Activated T-helper 2 cell treated with anti-CD3 and anti-CD28 coated beads, Interferon-gamma antibody, Interleukin-2, Interleukin-4, amounts not matched to agents 10 μg/mL and 5 μg/mL and 100 μg/mL, durations not matched to agents 14 hours and 24 hours and 36 hours (primary cell): Measurements from ENCODE around the gene SNED1. TPM values are rescaled to one million over a fixed set of nuclear protein-coding genes. Genes with fewer than 3 reads are reported as not detected.
"Not testable (repeated sequence)": the region's sequence is repeated elsewhere in the genome, so short reads cannot be mapped to it uniquely, and the experiment has no call there.

Experiments
- DNase-seq: peaks from one replicate; pipeline ENCODE4 v3.0.0; 2021; ENCODE audit warnings: low spot score
- H3K27ac Mint-ChIP-seq: one replicate; pipeline ENCODE4 v1.8.0; 2021; ENCODE audit warnings: mixed read lengths
- H3K27me3 Mint-ChIP-seq: one replicate; pipeline ENCODE4 v1.8.0; 2021; ENCODE audit warnings: low read depth, mixed read lengths
- H3K36me3 Mint-ChIP-seq: one replicate; pipeline ENCODE4 v1.8.0; 2021; ENCODE audit warnings: low read depth, mixed read lengths
- H3K4me1 Mint-ChIP-seq: one replicate; pipeline ENCODE4 v1.8.0; 2021; ENCODE audit warnings: low read depth, mixed read lengths
- H3K4me3 Mint-ChIP-seq: one replicate; pipeline ENCODE4 v1.8.0; 2021; ENCODE audit warnings: low read depth, mild to moderate bottlenecking, moderate library complexity, mixed read lengths
- H3K9me3 Mint-ChIP-seq: one replicate; pipeline ENCODE4 v1.8.0; 2021; ENCODE audit warnings: mixed read lengths
- intact Hi-C: fragments of 100-400 bp; cut with micrococcal nuclease; formaldehyde crosslinking; loops from one replicate; pipeline ENCODE4 v1.15.1; 2023
- total RNA-seq: library from RNA; stranded (reverse); gene quantifications from 2 replicates; pipeline ENCODE4 v1.2.3, GENCODE V29; 2022

SNED1 gene
- total RNA-seq, 1 donor from 2014 or later, result 1.5 TPM

DNA sequence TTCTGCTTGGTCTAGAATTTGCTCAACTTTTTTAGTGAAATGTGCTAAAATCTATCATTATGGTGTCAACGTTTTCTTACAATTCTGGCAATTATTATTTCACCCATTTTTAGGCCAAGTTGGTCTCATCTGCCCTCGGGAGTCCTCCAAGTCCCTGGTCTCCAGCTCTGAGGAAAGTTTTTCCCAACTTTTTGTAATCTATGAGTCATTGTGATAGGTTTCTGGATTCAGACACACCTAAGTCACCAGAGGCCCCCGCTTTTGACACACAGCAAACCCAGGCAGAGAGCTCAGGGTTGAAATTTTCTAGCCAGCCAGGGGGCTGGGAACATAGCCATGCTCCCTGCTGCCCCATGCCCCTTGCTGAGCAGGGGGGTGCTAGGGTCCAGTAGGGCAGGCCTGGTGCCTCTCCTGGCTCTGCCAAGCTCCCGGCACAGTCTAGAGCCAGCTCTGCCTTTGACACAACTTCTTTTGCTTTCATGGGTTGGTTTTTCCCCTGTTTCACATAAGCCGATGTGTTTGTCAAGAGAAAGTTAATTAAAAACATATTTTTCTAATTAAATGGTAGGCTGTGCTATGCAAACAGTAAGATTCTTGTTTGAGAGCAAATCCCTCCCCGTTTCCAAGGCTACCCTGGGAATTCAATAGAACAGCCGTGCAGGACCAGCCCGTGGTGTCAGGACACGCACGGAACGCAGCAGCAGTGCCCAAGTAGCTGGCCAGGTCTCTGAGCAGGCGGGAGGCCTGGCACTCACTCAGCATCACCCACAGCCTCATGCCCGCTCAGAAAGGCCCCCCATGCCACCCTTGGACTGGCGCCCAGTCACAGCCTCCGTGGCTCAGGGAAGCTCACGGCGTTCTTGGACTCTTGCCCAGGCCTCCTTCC, 25.5 kb upstream of the SNED1 start:
- H3K4me1 Mint-ChIP-seq, result peaks cover 8% of the 10 kb centered on the region
- no peak for DNase-seq
- H3K27ac Mint-ChIP-seq, result no peak overlapping the region
- no peaks in the 10 kb centered on the region for H3K36me3 Mint-ChIP-seq
- intact Hi-C loops, result no loop called here
- peaks cover 9% of the 10 kb centered on the region for H3K27me3 Mint-ChIP-seq
- H3K4me3 Mint-ChIP-seq, result no peak overlapping the region
- no peaks in the 10 kb centered on the region for H3K9me3 Mint-ChIP-seq

DNA sequence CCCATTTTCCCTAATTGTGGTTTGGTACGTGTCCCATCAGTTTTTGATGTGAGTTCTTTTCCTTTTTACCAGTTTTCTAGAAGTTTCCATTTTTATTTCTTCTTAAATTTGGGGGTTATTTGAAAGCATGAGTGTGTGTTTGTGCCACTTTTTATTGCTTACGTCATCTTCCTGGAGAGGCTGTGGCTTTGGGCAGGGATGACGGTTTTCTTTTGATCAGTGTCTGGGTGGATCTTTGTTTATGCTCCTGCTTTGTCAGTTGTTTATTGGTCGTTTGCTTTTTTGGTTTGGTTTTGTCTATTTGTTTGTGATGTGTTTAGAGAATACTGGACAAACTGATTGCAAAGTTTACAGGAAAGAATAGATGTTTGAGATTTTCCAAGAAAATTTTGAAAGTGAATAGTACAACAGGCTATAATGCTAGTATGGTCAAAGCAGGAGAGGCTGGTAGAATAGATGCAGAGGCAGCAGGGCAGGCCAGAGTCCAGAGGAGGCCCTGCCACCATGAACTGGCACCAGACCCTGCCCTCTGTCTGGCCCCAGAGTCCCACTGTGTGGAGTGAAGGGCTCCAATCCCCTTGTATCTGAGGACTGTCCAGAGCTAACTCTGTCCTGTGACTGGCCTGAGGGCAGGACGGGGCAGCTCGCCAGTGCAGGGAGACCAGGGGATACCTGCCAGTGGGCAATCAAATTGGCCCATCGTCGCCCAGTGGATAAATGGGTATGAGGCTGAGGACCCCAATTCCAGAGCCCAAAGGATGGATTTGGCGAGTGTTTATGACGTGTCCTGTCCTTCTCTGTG, 23.4 kb upstream of the SNED1 start:
- no peak for DNase-seq
- Mint-ChIP-seq H3K4me1 (peaks cover 8% of the 10 kb centered on the region), H3K27me3 (peaks cover 9% of the 10 kb centered on the region), H3K27ac (no peak overlapping the region), H3K36me3 (no peaks in the 10 kb centered on the region), H3K4me3 (no peak overlapping the region), H3K9me3 (no peaks in the 10 kb centered on the region)
- intact Hi-C loops, result no loop called here

DNA sequence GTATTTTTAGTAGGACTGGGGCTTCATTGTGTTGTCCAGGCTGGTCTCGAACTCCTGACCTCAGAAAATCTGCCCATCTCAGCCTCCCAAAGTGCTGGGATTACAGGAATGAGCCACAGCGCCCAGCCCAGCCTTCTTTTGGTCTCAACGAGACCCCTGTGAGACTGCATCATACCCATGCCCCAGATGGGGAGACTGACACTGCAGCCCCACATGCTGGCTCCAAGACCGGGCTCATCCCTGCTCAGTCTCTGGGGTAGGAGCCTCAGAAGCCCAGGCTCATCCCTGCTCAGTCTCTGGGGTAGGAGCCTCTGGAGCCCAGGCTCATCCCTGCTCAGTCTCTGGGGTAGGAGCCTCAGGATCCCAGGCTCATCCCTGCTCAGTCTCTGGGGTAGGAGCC, 22.5 kb upstream of the SNED1 start:
- DNase-seq, H3K27ac Mint-ChIP-seq, H3K36me3 Mint-ChIP-seq, H3K4me1 Mint-ChIP-seq, H3K4me3 Mint-ChIP-seq, H3K9me3 Mint-ChIP-seq, intact Hi-C loops, H3K27me3 Mint-ChIP-seq: not testable (repeated sequence)

DNA sequence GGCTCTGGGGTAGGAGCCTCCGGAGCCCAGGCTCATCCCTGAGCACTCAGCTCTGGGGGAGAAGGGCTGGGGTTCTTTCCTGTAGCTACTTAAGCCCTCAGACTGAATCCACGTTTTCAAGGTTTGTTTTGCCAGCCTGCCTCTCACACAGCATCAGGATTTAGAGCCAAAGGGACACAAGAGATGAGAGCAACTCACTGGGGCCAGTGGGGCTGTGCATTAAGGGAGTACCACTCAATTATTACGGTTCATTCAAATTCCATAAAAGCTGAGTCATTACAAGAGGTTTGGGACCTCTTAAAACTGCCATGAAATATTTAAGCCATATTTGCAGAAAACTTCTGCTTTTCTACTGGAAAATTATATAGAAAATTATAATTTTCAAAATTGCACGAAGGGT, 17.1 kb upstream of the SNED1 start:
- no peak overlapping the region for H3K4me3 Mint-ChIP-seq
- intact Hi-C loops, result no loop called here

DNA sequence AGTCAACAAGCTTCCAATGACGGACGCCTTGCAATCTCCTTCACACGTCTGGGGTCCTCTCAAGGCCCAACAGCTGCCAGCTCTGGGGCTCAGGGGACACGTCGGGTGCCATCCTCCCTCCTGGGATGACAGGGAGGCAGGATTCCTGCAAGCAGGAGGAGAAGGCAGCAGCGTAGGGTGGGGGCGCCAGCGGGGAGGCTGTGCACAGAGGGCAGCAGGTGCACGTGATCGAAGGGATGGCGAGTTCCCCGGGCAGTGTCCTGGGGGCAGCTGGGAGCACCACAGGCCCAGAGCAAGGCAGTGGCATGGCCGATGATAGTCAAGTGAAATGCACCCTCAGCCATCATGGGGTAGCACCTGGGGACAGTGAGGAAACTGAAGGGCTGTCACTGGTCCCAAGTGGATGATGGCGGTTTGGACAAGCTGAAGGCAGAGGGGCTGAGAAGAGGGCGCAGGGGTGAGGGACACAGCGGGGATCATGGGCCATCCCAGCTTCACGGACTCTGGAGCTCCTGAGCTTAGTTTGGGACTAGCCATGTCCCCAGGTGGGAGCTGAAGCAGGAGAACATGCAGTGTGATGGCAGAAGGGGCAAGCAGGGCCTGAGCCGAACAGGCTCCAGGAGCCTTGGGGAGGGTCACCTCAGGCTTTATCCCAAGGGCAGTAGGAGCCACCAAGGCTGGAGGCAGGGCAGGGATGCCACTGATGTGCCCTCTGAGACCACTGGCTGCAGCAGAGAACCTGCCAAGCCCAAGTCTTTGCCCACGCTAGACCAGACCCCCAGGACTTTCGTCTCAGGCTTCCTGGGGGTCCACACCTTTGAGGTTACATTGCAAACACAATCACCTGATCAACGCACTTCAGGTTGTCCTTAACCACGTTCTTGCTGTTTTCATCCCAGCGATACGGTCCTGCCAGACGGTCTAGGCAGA, 16.3 kb upstream of the SNED1 start:
- H3K9me3 Mint-ChIP-seq, result no peaks in the 10 kb centered on the region
- no peaks in the 10 kb centered on the region for H3K4me1 Mint-ChIP-seq
- no peak overlapping the region for H3K4me3 Mint-ChIP-seq
- H3K36me3 Mint-ChIP-seq, result no peaks in the 10 kb centered on the region
- peaks cover 1% of the 10 kb centered on the region for H3K27me3 Mint-ChIP-seq
- intact Hi-C loops, result no loop called here
- no peak overlapping the region for H3K27ac Mint-ChIP-seq
- DNase-seq, result no peak

More for the DNA sequence above, 17.1 kb upstream of the SNED1 start:
- no peaks in the 10 kb centered on the region for H3K9me3 Mint-ChIP-seq
- peaks cover 1% of the 10 kb centered on the region for H3K27me3 Mint-ChIP-seq
- no peaks in the 10 kb centered on the region for H3K4me1 Mint-ChIP-seq
- no peak overlapping the region for H3K27ac Mint-ChIP-seq
- H3K36me3 Mint-ChIP-seq, result no peaks in the 10 kb centered on the region
- no peak for DNase-seq

DNA sequence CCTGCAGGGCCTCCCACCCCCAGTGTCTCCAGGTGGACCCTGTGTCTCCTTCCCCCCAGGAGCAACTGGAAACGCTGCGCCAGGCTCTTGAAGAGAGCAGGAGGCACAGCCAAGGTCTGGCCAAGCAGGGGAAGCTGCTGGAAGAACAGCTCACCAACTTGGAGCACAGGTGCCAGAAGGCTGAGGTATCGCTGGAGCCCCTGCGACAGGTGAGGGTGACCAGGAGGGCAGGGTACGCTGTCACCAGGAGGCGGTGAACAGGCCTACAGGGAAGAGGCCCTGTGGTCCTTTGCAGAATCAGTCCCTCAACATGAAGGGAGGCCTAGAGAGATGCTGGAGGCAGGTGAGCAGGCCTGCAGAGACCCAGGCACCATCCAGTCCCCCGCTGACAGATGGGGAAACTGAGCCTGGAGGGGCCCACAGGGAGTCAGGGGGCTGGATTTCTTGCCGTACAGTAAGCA, 15.6 kb upstream of the SNED1 start:
- peaks cover 1% of the 10 kb centered on the region for H3K27me3 Mint-ChIP-seq
- no peaks in the 10 kb centered on the region for H3K4me1 Mint-ChIP-seq
- no peaks in the 10 kb centered on the region for H3K9me3 Mint-ChIP-seq
- no peaks in the 10 kb centered on the region for H3K36me3 Mint-ChIP-seq
- H3K4me3 Mint-ChIP-seq, result no peak overlapping the region
- intact Hi-C loops, result no loop called here
- DNase-seq, result no peak
- no peak overlapping the region for H3K27ac Mint-ChIP-seq

DNA sequence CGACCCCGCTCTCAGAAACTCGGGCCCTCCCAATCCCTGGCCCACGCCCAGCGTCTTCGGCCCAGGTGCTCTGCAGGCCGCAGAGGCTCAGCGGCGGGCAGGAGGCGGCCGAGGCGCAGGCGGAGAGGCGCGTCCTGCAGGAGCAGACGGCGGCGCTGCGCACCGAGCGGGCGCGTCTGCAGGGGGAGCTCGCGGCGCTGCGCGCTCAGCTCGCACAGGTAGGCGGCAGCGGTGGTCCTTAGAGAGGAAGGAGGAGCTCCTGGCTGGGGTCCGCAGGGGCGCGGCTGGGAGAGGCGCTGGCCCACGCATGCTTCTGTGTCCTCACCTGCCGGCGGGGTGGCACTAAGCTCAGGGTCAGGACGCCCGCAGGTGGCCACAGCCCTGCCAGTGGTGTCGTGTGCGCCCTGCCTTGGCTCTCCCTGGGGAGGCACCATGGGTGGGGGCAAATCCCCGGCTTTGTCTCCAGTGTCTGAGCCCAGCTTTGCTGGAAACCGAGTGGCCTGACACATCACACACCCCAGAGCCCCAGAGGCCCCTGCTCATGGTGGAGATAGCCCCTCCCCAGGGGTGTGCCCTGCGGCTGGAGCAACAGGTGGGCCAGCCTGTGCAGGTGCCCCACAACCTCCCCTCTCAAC, 14.9 kb upstream of the SNED1 start:
- no peaks in the 10 kb centered on the region for H3K9me3 Mint-ChIP-seq
- DNase-seq, result peak; percentile 21
- H3K36me3 Mint-ChIP-seq, result no peaks in the 10 kb centered on the region
- intact Hi-C loops, result no loop called here
- H3K4me3 Mint-ChIP-seq, result no peak overlapping the region
- H3K27ac Mint-ChIP-seq, result no peak overlapping the region
- H3K4me1 Mint-ChIP-seq, result no peaks in the 10 kb centered on the region
- peaks cover 1% of the 10 kb centered on the region for H3K27me3 Mint-ChIP-seq

DNA sequence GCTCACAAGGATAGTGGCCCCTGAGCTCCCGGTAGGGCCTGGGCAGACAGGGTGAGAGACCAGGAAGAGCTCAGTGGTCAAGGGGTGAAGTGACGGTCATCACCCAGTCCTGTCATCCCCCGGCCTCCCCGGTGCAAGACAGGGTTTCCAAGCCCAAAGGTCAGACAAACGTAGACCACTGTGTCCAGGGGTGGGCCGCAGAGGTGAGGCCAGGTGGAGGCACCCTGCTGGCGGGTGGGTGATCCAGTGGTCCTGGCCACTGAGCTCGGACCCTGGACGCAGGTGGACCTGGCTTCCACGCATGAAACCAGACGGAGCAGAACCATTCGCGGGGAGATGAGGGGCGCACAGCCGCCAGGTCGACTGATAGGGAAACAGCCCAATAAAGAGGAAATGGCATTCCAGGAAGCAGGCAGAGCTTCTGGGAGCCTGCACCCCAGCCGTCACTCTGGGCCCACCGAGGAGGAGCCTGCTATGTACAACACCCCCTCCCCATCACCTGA, 14.4 kb upstream of the SNED1 start:
- DNase-seq, result no peak
- intact Hi-C loops, result no loop called here
- no peak overlapping the region for H3K4me3 Mint-ChIP-seq
- H3K36me3 Mint-ChIP-seq, result no peaks in the 10 kb centered on the region
- no peaks in the 10 kb centered on the region for H3K9me3 Mint-ChIP-seq
- H3K4me1 Mint-ChIP-seq, result no peaks in the 10 kb centered on the region
- no peak overlapping the region for H3K27ac Mint-ChIP-seq
- peaks cover 1% of the 10 kb centered on the region for H3K27me3 Mint-ChIP-seq

DNA sequence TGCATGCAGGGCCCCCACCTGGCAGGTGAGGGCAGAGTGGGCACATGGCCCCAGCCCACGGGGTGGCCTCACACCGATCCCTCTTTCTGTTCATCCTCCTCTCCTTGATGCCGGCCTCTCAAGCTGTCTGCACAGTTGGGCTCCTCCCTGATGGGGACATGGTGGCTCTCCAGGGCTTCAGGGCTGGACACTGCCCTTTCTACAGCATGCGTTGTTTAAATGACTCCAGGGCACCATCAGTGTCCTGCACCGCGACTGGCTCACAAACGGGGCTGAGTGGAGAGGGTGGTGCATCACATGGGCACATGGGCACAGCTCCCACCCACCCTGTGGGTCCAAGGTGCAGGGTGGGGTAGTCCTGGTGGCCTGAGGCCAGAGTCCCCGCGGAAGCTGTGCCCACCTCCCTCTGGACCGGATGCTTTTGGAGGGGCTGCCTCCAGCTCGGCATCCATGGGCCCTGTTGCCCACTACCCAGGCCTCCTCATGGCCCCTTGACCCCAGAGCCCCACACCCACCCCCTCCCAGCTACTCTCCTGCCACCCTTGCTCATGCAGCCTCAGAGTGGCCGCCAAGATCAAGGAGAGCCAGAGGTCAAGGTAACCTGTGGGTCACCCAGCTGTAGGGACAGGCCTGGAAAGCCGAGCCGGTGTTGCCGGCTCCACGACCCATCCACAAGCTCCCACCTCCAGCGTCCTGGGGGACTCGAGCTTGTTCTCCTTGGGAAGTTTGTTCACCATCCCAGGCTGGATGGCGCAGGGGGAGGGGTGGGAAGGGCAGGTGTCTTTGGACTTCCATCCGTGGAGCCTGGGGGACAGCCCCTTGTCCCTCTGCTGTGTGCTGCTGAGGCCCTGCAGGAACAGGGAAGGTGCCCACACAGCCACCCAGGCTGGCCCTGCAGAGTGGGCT, 12.3 kb upstream of the SNED1 start:
- no peak for DNase-seq
- no peaks in the 10 kb centered on the region for H3K4me1 Mint-ChIP-seq
- H3K27me3 Mint-ChIP-seq, result peaks cover 1% of the 10 kb centered on the region

DNA sequence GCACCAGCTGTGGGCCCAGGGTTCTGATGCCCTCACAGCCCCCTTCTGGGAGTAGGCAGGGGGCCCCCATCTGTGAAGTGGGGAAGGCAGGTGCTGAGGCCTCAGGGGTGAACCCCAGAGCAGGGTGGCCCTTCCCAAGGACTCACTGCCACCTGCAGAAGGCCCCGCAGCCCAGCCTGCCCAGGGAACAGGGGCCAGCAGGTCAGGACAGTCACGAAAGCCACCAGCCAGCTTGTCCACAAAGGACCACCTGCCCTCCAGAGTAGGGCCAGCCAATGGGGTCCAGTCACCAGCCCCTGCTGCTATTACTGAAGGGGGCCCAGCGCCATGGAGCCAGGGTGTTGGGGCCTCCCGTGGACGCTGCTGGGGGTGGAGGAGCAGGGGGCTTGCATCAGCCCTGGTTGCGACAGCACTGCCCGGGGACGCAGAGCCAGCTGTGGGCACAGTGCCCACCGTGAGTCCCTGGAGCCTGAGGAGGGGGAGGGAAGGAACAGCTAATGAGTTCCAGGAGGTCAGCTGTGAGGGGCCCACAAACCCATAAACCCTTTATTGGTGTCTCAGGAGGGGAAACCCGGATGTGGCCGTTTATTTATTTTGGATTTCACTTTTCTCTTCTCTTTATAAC, 11.5 kb upstream of the SNED1 start:
- no peaks in the 10 kb centered on the region for H3K9me3 Mint-ChIP-seq
- no peaks in the 10 kb centered on the region for H3K4me1 Mint-ChIP-seq
- intact Hi-C loops, result no loop called here
- DNase-seq, result no peak
- H3K27ac Mint-ChIP-seq, result no peak overlapping the region
- H3K27me3 Mint-ChIP-seq, result no peaks in the 10 kb centered on the region
- H3K4me3 Mint-ChIP-seq, result no peak overlapping the region
- no peaks in the 10 kb centered on the region for H3K36me3 Mint-ChIP-seq

More for the DNA sequence above, 12.3 kb upstream of the SNED1 start:
- Mint-ChIP-seq H3K9me3 (no peaks in the 10 kb centered on the region), H3K4me3 (no peak overlapping the region), H3K27ac (no peak overlapping the region), H3K36me3 (no peaks in the 10 kb centered on the region)
- intact Hi-C loops, result no loop called here

DNA sequence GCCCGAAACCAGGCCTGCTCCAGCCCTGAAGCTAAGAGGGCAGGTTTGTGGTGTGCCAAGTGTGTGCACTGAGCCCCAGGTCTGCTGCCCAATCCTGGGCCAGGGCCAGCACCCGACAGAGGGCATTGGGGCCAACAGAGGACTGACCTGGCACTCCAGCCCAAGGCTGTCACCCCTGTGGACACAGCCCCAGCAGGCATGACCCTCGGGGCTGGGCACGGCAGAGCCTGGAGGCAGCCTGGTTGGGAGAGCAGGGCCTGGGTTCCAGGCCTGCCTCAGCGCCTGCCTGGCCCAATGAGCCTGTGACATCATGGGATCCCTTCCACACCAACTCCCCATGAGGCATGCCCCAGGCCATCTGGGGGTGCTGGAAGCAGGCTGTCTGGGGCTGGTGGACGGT, 10.8 kb upstream of the SNED1 start:
- no peak for DNase-seq
- no peaks in the 10 kb centered on the region for H3K27me3 Mint-ChIP-seq
- H3K9me3 Mint-ChIP-seq, result no peaks in the 10 kb centered on the region
- no peak overlapping the region for H3K27ac Mint-ChIP-seq
- H3K36me3 Mint-ChIP-seq, result no peaks in the 10 kb centered on the region
- no peak overlapping the region for H3K4me3 Mint-ChIP-seq
- no peaks in the 10 kb centered on the region for H3K4me1 Mint-ChIP-seq
- intact Hi-C loops, result no loop called here
